ENCODE results near the gene NLK.
"Not testable (repeated sequence)": the region's sequence is repeated elsewhere in the genome, so short reads cannot be mapped to it uniquely, and the experiment has no call there.

Gene NLK
- 13.8 to 25.1 (median 17.3) reads per million in 4 donors for total RNA-seq

DNA sequence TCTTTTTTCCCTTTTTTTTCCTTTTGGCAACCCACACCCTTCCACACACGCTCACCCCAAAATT lies at the start of gene NLK:
TSS of gene NLK (plus strand) at position 21 of the 64 bp plus-strand sequence. CDS start 197 bp downstream, outside the sequence.
- no peak for DNase-seq

DNA sequence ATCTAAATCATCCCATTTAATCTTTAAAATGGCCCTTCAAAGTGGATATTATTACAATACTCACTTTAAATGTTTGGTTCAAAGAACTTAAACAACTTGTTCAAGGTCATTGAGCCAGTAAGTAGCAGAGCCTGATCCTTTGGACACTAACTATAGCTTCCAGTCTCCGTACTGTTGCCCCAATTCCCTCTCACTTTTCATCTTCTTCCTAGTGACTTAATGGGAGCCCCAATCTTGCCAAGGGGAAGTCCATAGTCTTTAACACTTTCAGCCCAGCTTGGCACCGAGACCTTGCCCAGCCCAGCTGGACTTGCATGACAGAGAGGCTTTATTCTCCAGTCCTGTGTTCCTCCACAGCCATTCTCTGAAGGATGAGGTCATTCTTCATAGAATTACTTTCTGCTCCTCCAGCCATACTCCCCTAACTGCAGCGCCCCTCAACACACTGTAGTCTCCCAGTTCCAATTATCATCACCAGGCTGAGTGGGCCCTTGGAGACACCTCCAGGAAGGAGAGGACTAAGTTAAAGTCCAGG lies 49.2 kb upstream of the NLK start:
- DNase-seq = no peak

- DNase-seq = no peak
Measured at GRCh38 chr17:27993723-27994310, 48.7 kb upstream of the NLK start.

DNA sequence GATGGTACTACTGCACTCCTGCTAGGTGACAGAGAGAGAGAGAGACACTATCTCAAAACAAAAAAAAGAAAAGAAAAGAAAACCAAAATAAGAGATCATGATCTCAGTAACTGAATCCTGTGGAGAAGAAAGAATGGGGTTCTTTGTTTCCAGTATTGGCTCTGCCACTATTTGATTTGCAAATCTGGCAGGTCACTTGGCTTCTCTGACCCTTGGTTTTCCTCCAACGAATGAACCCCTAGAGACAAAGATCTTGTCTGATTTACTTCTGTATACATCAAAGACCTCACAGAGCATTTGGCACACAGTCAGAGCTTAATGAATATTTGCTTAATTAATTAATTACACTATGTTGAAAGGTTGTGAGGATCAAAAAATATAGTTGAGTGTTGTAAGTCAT lies 47.9 kb upstream of the NLK start:
- DNase-seq = no peak

- DNase-seq = no peak
Measured at GRCh38 chr17:27995554-27995953, 46.9 kb upstream of the NLK start.

DNA sequence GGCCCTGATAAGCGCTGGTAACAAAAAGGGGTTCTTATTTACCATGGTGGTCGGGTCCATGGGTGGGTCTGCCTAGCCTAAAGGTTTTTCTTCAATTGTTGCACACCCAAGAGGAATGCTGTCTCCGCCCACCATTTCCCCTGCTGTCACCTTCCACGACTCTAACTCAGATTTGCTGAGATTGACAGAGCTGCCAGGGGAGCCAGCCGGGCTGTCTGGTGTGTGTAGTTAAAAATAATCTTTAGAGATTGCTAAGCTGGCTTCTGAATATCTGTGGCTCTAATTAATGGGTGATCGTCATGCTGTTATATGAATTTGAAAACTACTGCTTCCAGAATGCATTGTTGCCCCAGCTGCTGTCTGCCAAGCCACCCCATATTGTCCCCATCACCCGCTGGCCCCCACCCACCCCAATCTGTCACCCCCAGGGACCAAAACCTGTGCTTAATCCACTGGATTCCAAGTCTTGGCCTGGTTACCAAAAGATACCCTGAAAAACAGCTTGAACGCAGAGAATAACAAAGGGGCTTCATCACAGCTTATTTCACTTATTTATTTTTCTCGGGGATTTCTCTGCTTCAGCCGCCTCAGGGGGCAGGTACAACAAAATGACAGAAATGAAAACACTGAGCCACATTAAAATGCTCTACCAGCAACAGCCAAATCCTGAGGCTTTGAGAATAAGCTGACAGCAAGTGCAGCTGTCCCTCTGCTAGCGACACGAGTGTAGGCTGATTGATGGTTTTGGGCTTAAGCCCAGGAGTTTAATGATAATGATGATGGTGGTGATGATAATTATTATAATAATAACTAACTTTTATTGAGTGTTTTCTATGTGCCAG lies 46.1 kb upstream of the NLK start:
- no peak for DNase-seq

DNA sequence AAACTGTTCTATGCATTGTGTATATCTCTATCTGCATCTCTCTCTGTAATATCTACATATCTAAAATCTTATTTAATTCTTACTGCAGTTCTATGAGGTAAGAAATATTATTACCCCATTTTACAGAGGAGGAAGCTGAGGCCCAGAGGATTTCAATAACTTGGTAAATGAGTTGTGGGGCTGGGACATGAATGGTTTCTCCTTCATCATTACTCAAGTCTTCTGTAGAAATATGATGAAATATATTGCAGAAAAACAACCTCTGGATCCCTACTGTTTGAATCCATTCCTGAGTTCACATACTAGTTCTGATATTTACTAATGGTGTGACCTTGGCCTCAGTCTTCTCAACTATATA lies 45.5 kb upstream of the NLK start:
- no peak for DNase-seq

GRCh38 chr17:27997522-27997921 lies 45.0 kb upstream of the NLK start:
- no peak for DNase-seq

- DNase-seq = no peak
Measured at GRCh38 chr17:28001149-28001548, 41.3 kb upstream of the NLK start.

DNA sequence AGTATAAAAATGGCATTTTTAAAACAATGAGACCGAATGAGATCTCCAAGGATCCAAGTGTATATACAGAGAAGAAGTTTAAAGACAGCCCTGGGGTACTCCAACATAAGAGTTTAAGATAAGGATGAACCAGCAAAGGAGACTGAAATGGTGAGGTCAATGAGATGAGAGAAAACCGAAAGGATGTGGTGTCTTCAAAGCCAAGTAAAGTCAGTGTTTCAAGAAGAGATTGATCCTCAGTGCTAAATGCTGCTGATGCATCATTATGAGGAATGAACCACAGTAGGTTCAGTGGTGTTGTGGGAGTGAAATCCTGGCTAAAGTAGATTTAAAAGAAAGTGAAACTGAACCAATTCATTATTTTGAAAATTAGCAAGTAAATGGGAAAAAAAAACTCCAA lies 38.1 kb upstream of the NLK start:
- no peak for DNase-seq

DNA sequence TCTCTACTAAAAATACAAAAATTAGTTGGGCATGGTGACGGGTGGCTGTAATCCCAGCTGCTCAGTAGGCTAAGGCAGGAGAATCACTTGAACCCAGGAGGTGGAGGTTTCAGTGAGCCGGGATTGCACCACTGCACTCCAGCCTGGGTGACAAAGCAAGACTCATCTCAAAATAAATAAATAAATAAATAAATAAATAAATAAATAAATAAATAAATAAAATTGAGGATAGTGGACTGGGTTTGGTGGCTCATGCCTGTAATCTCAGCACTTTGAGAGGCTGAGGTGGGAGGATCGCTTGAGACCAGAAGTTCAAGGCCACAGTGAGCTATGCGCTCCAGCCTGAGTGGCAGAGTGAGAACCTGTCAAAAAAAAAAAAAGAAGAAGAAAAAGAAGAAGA lies 34.6 kb upstream of the NLK start:
- DNase-seq = not testable (repeated sequence)

DNA sequence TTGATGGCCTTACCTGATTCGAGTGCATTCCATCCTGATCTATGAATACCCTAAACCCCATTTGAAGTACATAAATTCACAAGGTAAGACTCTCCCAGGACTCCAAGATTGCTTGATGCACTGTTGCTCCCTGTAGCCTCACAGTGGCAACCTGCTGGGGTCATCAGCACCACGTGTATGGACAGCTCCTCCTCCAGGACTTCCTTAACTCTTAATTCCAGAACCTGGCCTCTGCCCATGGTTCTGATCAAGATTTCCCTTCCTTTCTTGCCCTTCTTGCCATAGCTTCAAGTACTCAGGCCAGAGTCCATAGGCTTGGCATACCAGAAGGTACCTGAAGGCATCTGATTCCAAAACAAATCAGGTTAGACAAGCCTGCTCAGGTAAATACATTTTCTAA lies 34.0 kb upstream of the NLK start:
- no peak for DNase-seq

DNA sequence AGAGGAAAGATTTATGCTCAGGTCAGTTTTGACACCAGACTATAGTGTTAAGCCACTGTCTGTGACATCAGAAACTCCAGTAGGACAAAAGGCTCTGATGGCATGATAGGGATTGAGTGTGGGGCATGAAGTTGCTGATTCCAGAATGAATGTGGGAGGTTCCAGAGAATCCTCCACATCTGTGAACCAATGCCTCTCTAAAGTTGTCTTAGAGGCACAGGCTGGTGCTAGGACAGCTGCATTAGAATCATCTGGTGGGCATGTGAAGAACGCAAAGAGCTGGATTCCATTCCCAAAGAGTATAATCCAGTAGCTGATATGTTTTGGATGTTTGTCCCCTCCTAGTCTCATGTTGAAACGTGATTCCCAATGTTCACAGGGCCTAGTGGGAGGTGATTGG lies 32.1 kb upstream of the NLK start:
- DNase-seq = no peak

- DNase-seq = no peak
Measured at GRCh38 chr17:28018439-28019070, 23.9 kb upstream of the NLK start.

- DNase-seq = no peak
Measured at GRCh38 chr17:28020515-28020914, 22.0 kb upstream of the NLK start.

- DNase-seq = no peak
Measured at GRCh38 chr17:28029044-28029443, 13.4 kb upstream of the NLK start.

DNA sequence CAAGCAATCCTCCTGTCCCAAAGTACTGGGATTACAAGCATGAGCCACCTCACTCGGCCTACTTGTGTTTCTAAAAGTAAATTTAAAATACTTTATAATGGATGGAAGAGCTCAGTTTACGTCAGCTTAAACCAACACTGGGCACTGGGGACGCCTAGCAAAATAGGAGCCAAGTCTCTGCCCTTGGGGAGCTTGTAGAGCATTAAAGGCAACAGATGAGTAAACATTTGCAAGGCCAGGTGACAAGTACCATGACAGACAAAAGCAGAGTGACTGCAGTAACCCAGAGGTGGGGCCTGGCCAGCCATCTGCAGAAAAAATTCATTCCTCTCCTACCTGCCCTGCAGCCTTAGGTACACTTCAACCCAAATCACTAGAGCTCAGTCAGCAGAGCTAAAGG lies 12.1 kb upstream of the NLK start:
- DNase-seq = no peak

- DNase-seq = no peak
Measured at GRCh38 chr17:28031174-28031573, 11.3 kb upstream of the NLK start.

DNA sequence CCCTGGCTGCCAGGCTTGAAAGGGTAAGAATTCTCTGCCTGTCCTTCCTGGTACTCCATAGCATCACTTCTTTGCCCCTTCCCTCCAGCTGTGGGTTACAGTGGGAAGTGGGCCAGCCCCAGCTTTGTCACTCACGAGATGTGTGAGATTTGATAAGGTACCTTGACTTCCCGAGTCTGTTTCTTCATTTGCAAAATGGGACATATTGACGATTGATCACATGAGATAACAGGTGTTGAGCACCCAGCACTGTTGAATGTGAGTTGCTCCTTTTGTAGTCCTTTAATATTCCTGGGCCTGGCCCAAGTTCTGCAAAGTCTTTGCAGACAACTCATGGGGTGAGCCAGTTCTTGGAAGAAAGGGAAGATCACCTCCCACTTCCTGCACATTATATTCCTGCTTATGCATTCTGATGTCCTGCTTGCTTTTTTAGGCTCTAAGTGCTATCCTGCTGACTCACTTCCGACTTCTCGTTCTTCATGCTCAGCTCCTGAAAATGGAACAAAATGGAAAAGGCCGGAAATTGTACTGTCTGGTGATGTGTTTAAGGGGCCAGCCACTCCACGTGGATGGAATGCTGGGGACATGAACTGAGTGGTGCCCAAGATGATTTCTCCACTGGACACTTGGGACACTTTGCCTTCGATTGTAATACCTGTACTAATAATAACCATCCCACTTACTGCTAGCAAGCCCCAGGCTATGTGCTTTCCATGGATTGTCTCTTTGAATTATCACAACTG lies 8.3 kb upstream of the NLK start:
- DNase-seq = no peak

DNA sequence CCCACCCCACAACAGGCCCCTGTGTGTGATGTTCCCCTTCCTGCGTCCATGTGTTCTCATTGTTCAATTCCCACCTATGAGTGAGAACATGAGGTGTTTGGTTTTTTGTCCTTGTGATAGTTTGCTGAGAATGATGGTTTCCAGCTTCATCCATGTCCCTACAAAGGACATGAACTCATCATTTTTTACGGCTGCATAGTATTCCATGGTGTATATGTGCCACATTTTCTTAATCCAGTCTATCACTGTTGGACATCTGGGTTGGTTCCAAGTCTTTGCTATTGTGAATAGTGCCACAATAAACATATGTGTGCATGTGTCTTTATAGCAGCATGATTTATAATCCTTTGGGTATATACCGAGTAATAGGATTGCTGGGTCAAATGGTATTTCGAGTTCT lies 7.0 kb upstream of the NLK start:
- DNase-seq = not testable (repeated sequence)

DNA sequence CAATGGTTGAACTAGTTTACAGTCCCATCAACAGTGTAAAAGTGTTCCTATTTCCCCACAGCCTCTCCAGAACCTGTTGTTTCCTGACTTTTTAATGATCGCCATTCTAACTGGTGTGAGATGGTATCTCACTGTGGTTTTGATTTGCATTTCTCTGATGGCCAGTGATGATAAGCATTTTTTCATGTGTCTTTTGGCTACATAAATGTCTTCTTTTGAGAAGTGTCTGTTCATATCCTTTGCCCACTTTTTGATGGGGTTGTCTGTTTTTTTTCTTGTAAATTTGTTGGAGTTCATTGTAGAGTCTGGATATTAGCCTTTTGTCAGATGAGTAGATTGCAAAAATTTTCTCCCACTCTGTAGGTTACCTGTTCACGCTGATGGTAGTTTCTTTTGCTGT lies 6.6 kb upstream of the NLK start:
- not testable (repeated sequence) for DNase-seq

DNA sequence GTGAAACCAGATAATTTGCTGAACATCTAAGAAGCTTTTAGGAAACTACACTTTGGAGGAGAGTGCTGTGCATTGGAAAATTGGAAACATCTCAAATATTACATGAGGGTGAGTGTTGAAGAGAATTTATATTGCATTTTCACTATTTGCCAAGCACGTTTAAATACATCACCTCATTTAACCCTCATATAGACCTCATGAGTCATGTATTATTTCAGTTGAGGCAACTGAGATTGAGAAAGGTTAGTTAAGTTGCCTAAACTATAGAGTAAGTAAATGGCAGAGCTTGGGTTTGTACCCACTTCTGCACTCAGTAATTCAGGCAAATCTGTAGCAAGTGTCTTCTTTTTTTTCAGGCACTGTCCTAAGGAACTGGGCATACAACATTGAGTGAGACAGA lies 3.7 kb upstream of the NLK start:
- DNase-seq = no peak

- DNase-seq = no peak
Measured at GRCh38 chr17:28039251-28039650, 3.2 kb upstream of the NLK start.

GRCh38 chr17:28040406-28040805 lies 2.1 kb upstream of the NLK start:
- no peak for DNase-seq

Measured in T-helper 1 cell (primary cell).